Stimulated activated CD4-positive, alpha-beta T cell treated with anti-CD3 and anti-CD28 coated beads, Interleukin-12 subunit alpha, Interleukin-12 subunit beta, amount 100 ng/mL, for 24 hours (primary cell): ENCODE measurements around the gene GNL1.
A peak's percentile ranks its signal among the peaks of the same experiment; 100 is the strongest.
"Not testable (repeated sequence)": the region's sequence is repeated elsewhere in the genome, so short reads cannot be mapped to it uniquely, and the experiment has no call there.

Experiments
- DNase-seq, 2 experiments: peaks; one replicate each; pipeline ENCODE4 v3.0.0-alpha.2; 2020; ENCODE audit warnings: low read depth in 2 of 2

GNL1 gene

GRCh38 chr6:30530014-30530413 lies 26.3 kb downstream of the GNL1 start:
- DNase-seq = no peak

- DNase-seq = peak in 1 of 2 experiments; percentile 46
These were observed 26.9 kb downstream of the GNL1 start for GRCh38 chr6:30529349-30529875.

GRCh38 chr6:30526444-30526843 lies 29.8 kb downstream of the GNL1 start:
- not testable (repeated sequence) for DNase-seq

- DNase-seq = not testable (repeated sequence)
These were observed 34.3 kb downstream of the GNL1 start for GRCh38 chr6:30521952-30522351.

GRCh38 chr6:30521082-30521481 lies 35.2 kb downstream of the GNL1 start:
- not testable (repeated sequence) for DNase-seq

GRCh38 chr6:30520522-30520921 lies 35.8 kb downstream of the GNL1 start:
- no peak for DNase-seq

GRCh38 chr6:30518505-30519145 lies 37.7 kb downstream of the GNL1 start:
- DNase-seq = not testable (repeated sequence)

- DNase-seq = not testable (repeated sequence)
These were observed 38.4 kb downstream of the GNL1 start for GRCh38 chr6:30517767-30518504.

GRCh38 chr6:30516754-30517076 lies 39.6 kb downstream of the GNL1 start:
- DNase-seq = not testable (repeated sequence)

- peak; percentile 78 to 87 for DNase-seq
These were observed 40.1 kb downstream of the GNL1 start for GRCh38 chr6:30515944-30516753.

- no peak for DNase-seq
These were observed 41.2 kb downstream of the GNL1 start for GRCh38 chr6:30515106-30515505.

GRCh38 chr6:30513451-30513850 lies 42.8 kb downstream of the GNL1 start:
- DNase-seq = no peak

- DNase-seq = no peak
These were observed 45.1 kb downstream of the GNL1 start for GRCh38 chr6:30511169-30511546.

GRCh38 chr6:30510419-30511168 lies 45.7 kb downstream of the GNL1 start:
- no peak for DNase-seq

- no peak for DNase-seq
These were observed 47.2 kb downstream of the GNL1 start for GRCh38 chr6:30508890-30509736.

GRCh38 chr6:30507849-30508827 lies 48.2 kb downstream of the GNL1 start:
- DNase-seq = no peak

- DNase-seq = no peak
These were observed 55.6 kb downstream of the GNL1 start for GRCh38 chr6:30500421-30501355.

- not testable (repeated sequence) for DNase-seq
These were observed 57.6 kb downstream of the GNL1 start for GRCh38 chr6:30498705-30499104.
